ENCODE measurements around the gene CEBPA.

GRCh38 chr19:33281296-33281926 is 20.9 kb downstream of the CEBPA start:
- no peak for TF ChIP-seq CTCF (IDR thresholded peaks at IDR 0.05; ENCODE audit: low read length)
- TF ChIP-seq EZH2 (optimal IDR thresholded peaks at IDR 0.05; ENCODE audit: low read depth, low read length): no peak
